HepG2 (cell line): Measurements from ENCODE around the gene AEBP1. TPM values are rescaled to one million over a fixed set of nuclear protein-coding genes. Genes with fewer than 3 reads are reported as not detected.

Experiments
- HES4 ChIP-seq: sonication (generic); formaldehyde crosslinking; IDR thresholded peaks from 2 replicates; pipeline ENCODE4 v1.9.0; 2021; ENCODE audit warnings: mild to moderate bottlenecking, missing genetic modification reagents, borderline replicate concordance
- HMGXB3 ChIP-seq: sonication (generic); formaldehyde crosslinking; IDR thresholded peaks from 2 replicates; pipeline ENCODE4 v1.4.0; 2020; ENCODE audit warnings: missing genetic modification reagents, borderline replicate concordance
- MATR3 ChIP-seq: sonication (generic); formaldehyde crosslinking; IDR thresholded peaks from 2 replicates; pipeline ENCODE4 v1.4.0; 2020; ENCODE audit warnings: missing genetic modification reagents
- PATZ1 ChIP-seq: sonication (generic); formaldehyde crosslinking; IDR thresholded peaks from 2 replicates; pipeline ENCODE4 v1.4.0; 2020; ENCODE audit warnings: missing genetic modification reagents
- PCBP1 ChIP-seq: fragments of 200-400 bp; formaldehyde crosslinking; IDR thresholded peaks from 2 replicates; pipeline ENCODE4 v1.6.1; 2017; ENCODE audit warnings: mild to moderate bottlenecking, low read depth, low read length, borderline replicate concordance
- SIN3B ChIP-seq: fragments of 150-350 bp; IDR thresholded peaks from 2 replicates; pipeline ENCODE4 v1.6.1; 2014; ENCODE audit warnings: low read length
- SMAD1 ChIP-seq: sonication (generic); formaldehyde crosslinking; IDR thresholded peaks from 2 replicates; pipeline ENCODE4 v1.4.0; 2020; ENCODE audit warnings: missing genetic modification reagents, low read depth, mild to moderate bottlenecking, borderline replicate concordance
- SNRNP70 ChIP-seq: fragments of 200-400 bp; formaldehyde crosslinking; IDR thresholded peaks from 2 replicates; pipeline ENCODE4 v1.6.1; 2017; ENCODE audit warnings: mild to moderate bottlenecking, low read depth, low read length, moderate library complexity
- TBP ChIP-seq: sonication (generic); formaldehyde crosslinking; IDR thresholded peaks from 2 replicates; pipeline ENCODE4 v1.5.0; 2020; ENCODE audit warnings: missing genetic modification reagents
- TBX3 ChIP-seq: fragments of 450-650 bp; IDR thresholded peaks from 2 replicates; pipeline ENCODE4 v1.6.1; 2017; ENCODE audit warnings: antibody characterized with exemption, mild to moderate bottlenecking, inconsistent platforms, borderline replicate concordance
- THRA ChIP-seq: sonication (generic); formaldehyde crosslinking; IDR thresholded peaks from 2 replicates; pipeline ENCODE4 v1.4.0; 2020; ENCODE audit warnings: missing genetic modification reagents, borderline replicate concordance
- TSC22D2 ChIP-seq: sonication (generic); formaldehyde crosslinking; IDR thresholded peaks from 2 replicates; pipeline ENCODE4 v1.5.1; 2020; ENCODE audit warnings: missing genetic modification reagents, mild to moderate bottlenecking, borderline replicate concordance
- ZBTB49 ChIP-seq: sonication (generic); formaldehyde crosslinking; IDR thresholded peaks from 2 replicates; pipeline ENCODE4 v1.4.0; 2020; ENCODE audit warnings: missing genetic modification reagents, borderline replicate concordance
- ZMYM4 ChIP-seq: sonication (generic); formaldehyde crosslinking; IDR thresholded peaks from 2 replicates; pipeline ENCODE4 v1.8.1; 2023; ENCODE audit warnings: mild to moderate bottlenecking, missing genetic modification reagents
- ZNF121 ChIP-seq: sonication (generic); formaldehyde crosslinking; IDR thresholded peaks from 2 replicates; pipeline ENCODE4 v1.5.0; 2020; ENCODE audit warnings: mild to moderate bottlenecking, missing genetic modification reagents
- ZNF326 ChIP-seq: sonication (generic); formaldehyde crosslinking; IDR thresholded peaks from 2 replicates; pipeline ENCODE4 v1.4.0; 2020; ENCODE audit warnings: missing genetic modification reagents, borderline replicate concordance
- ZNF850 ChIP-seq: sonication (generic); formaldehyde crosslinking; conservative IDR thresholded peaks from 2 replicates; pipeline ENCODE4 v1.9.0; 2021; ENCODE audit warnings: mild to moderate bottlenecking, missing genetic modification reagents
- ZSCAN21 ChIP-seq: sonication (generic); formaldehyde crosslinking; IDR thresholded peaks from 2 replicates; pipeline ENCODE4 v1.8.0; 2022; ENCODE audit warnings: mild to moderate bottlenecking, missing genetic modification reagents, moderate library complexity, borderline replicate concordance
- polyA plus RNA-seq, 8 experiments: library from polyadenylated mRNA; depleted of rRNA in 3 of 8; stranded (reverse) in 7 of 8; unstranded in 1 of 8; fragments of >200 nt; fragmentation: Illumina TruSeq in 4 of 8; extraction: Trizol in 4 of 8; gene quantifications; 2 replicates each; pipeline versions ENCODE4 v1.2.1 to v1.2.3, GENCODE V29; 2011 to 2016; ENCODE audit warnings: low read depth in 4 of 8, missing spikeins in 1 of 8, mixed read lengths in 1 of 8; ENCODE audit not compliant: insufficient read depth in 1 of 8
- total RNA-seq, 5 experiments: library from RNA; depleted of rRNA; stranded (reverse); fragments of >200 nt; fragmentation: Illumina TruSeq; extraction: Trizol; gene quantifications; 2 replicates each; pipeline ENCODE4 v1.2.3, GENCODE V29; 2016; ENCODE audit warnings: low read depth in 1 of 5

Gene AEBP1
- total and polyA plus RNA-seq, 2 of the 13 experiments (the other 11 are each of a cell fraction or from before 2014, with no cell fraction given), result 0.22 to 0.55 TPM

- TF ChIP-seq ZSCAN21 (CRISPR knock-in tag) (no peak), TBX3 (no peak), ZNF121 (CRISPR knock-in tag) (no peak), SMAD1 (CRISPR knock-in tag) (no peak), ZNF326 (CRISPR knock-in tag) (no peak), HES4 (no peak), ZNF850 (no peak), PATZ1 (CRISPR knock-in tag) (peak; percentile 33; the same call in 1 of the 2 replicates), SNRNP70 (no peak), TBP (CRISPR knock-in tag) (no peak), THRA (CRISPR knock-in tag) (no peak), SIN3B (no peak), HMGXB3 (CRISPR knock-in tag) (no peak), MATR3 (CRISPR knock-in tag) (no peak), TSC22D2 (CRISPR knock-in tag) (no peak), ZBTB49 (CRISPR knock-in tag) (no peak), ZMYM4 (CRISPR knock-in tag) (0 out of 2 replicates have a peak, but pooled peaks have one; percentile 33), PCBP1 (no peak)
Measured at GRCh38 chr7:44087911-44088838, 16.0 kb upstream of the AEBP1 start (continued).
